Effector memory CD4-positive, alpha-beta T cell (primary cell): Measurements from ENCODE around the gene MRPL55.
"Not testable (repeated sequence)": the region's sequence is repeated elsewhere in the genome, so short reads cannot be mapped to it uniquely, and the experiment has no call there.

Experiments
- DNase-seq, 3 donors: peaks; one replicate each; pipeline ENCODE4 v3.0.0-alpha.2; 2020
- H3K27ac ChIP-seq: 2 replicates; pipeline ENCODE4 v1.7.0; 2013; ENCODE audit warnings: mild to moderate bottlenecking, low read length, moderate library complexity; ENCODE audit not compliant: insufficient read depth, poor library complexity, severe bottlenecking
- H3K27me3 ChIP-seq: replicated peaks from 2 replicates; pipeline ENCODE4 v1.7.0; 2013; ENCODE audit warnings: mild to moderate bottlenecking, low read length; ENCODE audit not compliant: insufficient read depth, control insufficient read depth, poor library complexity, severe bottlenecking
- H3K36me3 ChIP-seq: 2 replicates; pipeline ENCODE4 v1.7.0; 2013; ENCODE audit warnings: mild to moderate bottlenecking, low read length, moderate library complexity; ENCODE audit not compliant: control insufficient read depth, insufficient read depth
- H3K4me1 ChIP-seq: 2 replicates; pipeline ENCODE4 v1.7.0; 2013; ENCODE audit warnings: low read length, mild to moderate bottlenecking; ENCODE audit not compliant: control insufficient read depth, insufficient read depth, poor library complexity, severe bottlenecking
- H3K4me3 ChIP-seq: 2 replicates; pipeline ENCODE4 v1.7.0; 2013; ENCODE audit warnings: low read length, low read depth, mild to moderate bottlenecking; ENCODE audit not compliant: insufficient read depth, poor library complexity, severe bottlenecking
- H3K9me3 ChIP-seq: 2 replicates; pipeline ENCODE4 v1.7.0; 2013; ENCODE audit warnings: mild to moderate bottlenecking, low read length, moderate library complexity; ENCODE audit not compliant: control insufficient read depth

MRPL55 gene

GRCh38 chr1:228122921-228123441 is 13.9 kb upstream of the MRPL55 start:
- no peaks in the 10 kb centered on the region for H3K9me3 ChIP-seq
- no peak for DNase-seq
- no peak overlapping the region for H3K4me3 ChIP-seq
- H3K4me1 ChIP-seq = no peaks in the 10 kb centered on the region
- H3K27me3 ChIP-seq = no peaks in the 10 kb centered on the region
- no peak overlapping the region for H3K27ac ChIP-seq
- no peaks in the 10 kb centered on the region for H3K36me3 ChIP-seq

- Histone ChIP-seq H3K4me3 (no peak overlapping the region), H3K4me1 (no peaks in the 10 kb centered on the region), H3K27me3 (no peaks in the 10 kb centered on the region), H3K9me3 (no peaks in the 10 kb centered on the region), H3K27ac (no peak overlapping the region), H3K36me3 (no peaks in the 10 kb centered on the region)
- no peak for DNase-seq
Measured at GRCh38 chr1:228120857-228121489, 11.9 kb upstream of the MRPL55 start.

- H3K4me1 ChIP-seq = no peaks in the 10 kb centered on the region
- H3K27me3 ChIP-seq = no peaks in the 10 kb centered on the region
- no peak overlapping the region for H3K27ac ChIP-seq
- no peaks in the 10 kb centered on the region for H3K9me3 ChIP-seq
- DNase-seq = no peak
- H3K4me3 ChIP-seq = no peak overlapping the region
- no peaks in the 10 kb centered on the region for H3K36me3 ChIP-seq
Measured at GRCh38 chr1:228120351-228120750, 11.3 kb upstream of the MRPL55 start.

- H3K4me3 ChIP-seq = no peak overlapping the region
- no peaks in the 10 kb centered on the region for H3K4me1 ChIP-seq
- no peaks in the 10 kb centered on the region for H3K27me3 ChIP-seq
- no peaks in the 10 kb centered on the region for H3K9me3 ChIP-seq
- H3K36me3 ChIP-seq = no peaks in the 10 kb centered on the region
- DNase-seq = no peak
- no peak overlapping the region for H3K27ac ChIP-seq
Measured at GRCh38 chr1:228118040-228118439, 8.9 kb upstream of the MRPL55 start.

DNA sequence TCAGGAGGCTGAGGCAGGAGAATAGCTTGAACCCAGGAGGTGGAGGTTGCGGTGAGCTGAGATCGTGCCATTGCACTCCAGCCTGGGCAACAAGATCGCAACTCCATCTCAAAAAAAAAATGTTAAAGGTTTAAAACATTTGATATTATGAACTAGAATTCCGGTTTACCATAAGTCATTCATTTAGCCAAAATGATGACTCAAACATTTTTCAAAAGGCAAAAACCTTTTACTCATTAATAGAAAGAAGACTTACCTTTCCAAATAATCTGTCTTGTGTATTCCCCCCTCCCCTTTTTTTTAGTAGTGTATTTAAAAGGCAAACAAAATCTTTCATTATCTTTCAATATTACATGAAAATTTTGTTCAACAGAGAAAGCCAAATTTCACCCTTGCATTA is 8.2 kb upstream of the MRPL55 start:
- Histone ChIP-seq H3K4me1 (no peaks in the 10 kb centered on the region), H3K4me3 (no peak overlapping the region), H3K9me3 (no peaks in the 10 kb centered on the region)

GRCh38 chr1:228114827-228115226 is 5.7 kb upstream of the MRPL55 start:
- no peak overlapping the region for H3K27ac ChIP-seq
- no peak for DNase-seq

More for the DNA sequence above, 8.2 kb upstream of the MRPL55 start:
- Histone ChIP-seq H3K27me3 (no peaks in the 10 kb centered on the region), H3K27ac (no peak overlapping the region), H3K36me3 (no peaks in the 10 kb centered on the region)
- DNase-seq = no peak

DNA sequence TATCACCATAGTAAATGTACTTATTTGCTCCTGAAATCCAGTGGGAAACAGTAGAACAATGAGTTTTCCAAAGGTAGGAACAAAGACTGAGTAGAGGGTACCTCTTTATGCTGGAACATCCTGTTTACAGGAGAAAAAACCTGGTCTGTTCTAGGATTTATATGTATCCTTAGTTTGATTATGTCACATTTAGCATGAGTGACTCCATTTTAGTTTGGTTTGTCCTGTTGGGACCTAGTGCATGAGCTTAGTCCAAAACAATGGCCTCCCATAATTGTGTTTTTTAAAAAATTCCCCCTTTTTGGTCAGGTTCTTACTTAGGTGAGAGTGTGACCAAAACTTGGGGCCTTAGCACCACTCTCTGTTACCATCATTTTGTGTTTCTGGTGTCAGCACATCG is 3.5 kb upstream of the MRPL55 start:
- no peaks in the 10 kb centered on the region for H3K27me3 ChIP-seq
- no peak overlapping the region for H3K4me3 ChIP-seq
- no peak for DNase-seq
- peaks cover 18% of the 10 kb centered on the region for H3K4me1 ChIP-seq
- no peaks in the 10 kb centered on the region for H3K36me3 ChIP-seq
- H3K9me3 ChIP-seq = no peaks in the 10 kb centered on the region
- no peak overlapping the region for H3K27ac ChIP-seq

More at GRCh38 chr1:228114827-228115226, 5.7 kb upstream of the MRPL55 start:
- Histone ChIP-seq H3K4me3 (no peak overlapping the region), H3K36me3 (no peaks in the 10 kb centered on the region), H3K9me3 (no peaks in the 10 kb centered on the region), H3K27me3 (no peaks in the 10 kb centered on the region), H3K4me1 (peaks cover 4% of the 10 kb centered on the region)

- Histone ChIP-seq H3K4me3 (no peak overlapping the region), H3K27me3 (no peaks in the 10 kb centered on the region), H3K27ac (no peak overlapping the region), H3K9me3 (no peaks in the 10 kb centered on the region), H3K4me1 (peaks cover 18% of the 10 kb centered on the region), H3K36me3 (peaks cover 4% of the 10 kb centered on the region)
- DNase-seq = no peak
Measured at GRCh38 chr1:228112167-228112566, 3.1 kb upstream of the MRPL55 start.

DNA sequence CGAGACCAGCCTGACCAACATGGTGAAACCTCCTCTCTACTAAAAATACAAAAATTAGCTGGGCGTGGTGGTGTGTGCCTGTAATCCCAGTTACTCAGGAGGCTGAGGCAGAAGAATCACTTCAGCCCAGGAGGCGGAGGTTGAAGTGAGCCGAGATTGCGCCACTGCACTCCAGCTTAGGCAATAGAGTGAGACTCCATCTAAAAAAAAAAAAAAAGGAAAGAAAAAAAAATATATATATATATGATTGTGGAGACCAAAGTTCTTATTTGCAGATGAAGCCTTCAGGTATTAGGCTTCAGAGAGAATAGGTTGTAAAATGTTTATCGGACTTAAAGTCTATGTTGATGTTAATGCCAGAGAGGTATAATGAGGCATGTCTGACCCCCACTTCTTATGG is 2.2 kb upstream of the MRPL55 start:
- not testable (repeated sequence) for H3K27ac ChIP-seq, DNase-seq, H3K9me3 ChIP-seq, H3K4me3 ChIP-seq, H3K27me3 ChIP-seq
- peaks cover 18% of the 10 kb centered on the region for H3K4me1 ChIP-seq
- peaks cover 12% of the 10 kb centered on the region for H3K36me3 ChIP-seq

GRCh38 chr1:228110556-228110955 is 1.5 kb upstream of the MRPL55 start:
- DNase-seq = no peak
- Histone ChIP-seq H3K9me3 (no peaks in the 10 kb centered on the region), H3K27ac (no peak overlapping the region)

More at GRCh38 chr1:228110556-228110955, 1.5 kb upstream of the MRPL55 start:
- Histone ChIP-seq H3K36me3 (peaks cover 17% of the 10 kb centered on the region), H3K4me3 (no peak overlapping the region), H3K4me1 (peaks cover 18% of the 10 kb centered on the region), H3K27me3 (no peaks in the 10 kb centered on the region)
